NCI-H1930 (cell line): ENCODE data around the gene SEMA3G.

Experiments used
- DNase-seq, 2 experiments: peaks; one replicate each; lab custom pipeline; 2025; lab: John Stamatoyannopoulos, UW

SEMA3G gene

GRCh38 chr3:52453496-52454249 is 8.8 kb upstream of the SEMA3G start, which contains the start of gene TNNC1:
TSS of gene TNNC1 (minus strand) at chr3:52454041. CDS start at chr3:52454015, 26 bp downstream.
- no peak for DNase-seq

DNA sequence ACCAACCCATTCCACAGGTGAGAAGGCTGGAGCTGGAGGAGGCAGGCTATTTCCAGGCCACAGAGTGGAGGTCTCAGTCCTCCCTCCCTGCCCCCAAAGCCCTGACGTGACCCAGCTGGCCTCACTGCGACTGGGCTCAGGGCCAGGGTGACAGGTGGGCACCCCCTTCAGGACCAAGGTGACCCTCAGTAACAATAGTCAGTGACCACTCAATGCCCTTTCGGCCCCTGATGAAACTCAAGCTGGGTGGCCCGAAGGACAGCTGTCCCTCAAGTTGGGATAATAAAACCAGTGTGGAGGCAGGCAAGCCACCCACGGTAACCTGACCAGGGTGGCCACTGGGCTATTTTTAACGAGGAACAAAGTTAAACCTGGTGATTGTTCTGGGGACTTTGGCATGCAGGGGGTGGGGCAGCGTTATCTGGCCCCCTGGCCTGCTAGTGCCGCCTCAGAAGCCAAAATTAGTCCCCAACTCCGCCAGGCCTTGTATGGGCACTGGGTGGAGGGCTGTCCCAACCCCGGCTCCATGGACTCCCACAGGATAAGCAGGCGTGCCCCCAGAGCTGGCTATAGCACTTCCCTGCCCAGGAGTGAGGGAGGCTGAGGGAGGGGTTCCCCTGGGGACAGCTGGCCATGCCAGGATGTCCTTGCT is 7.8 kb upstream of the SEMA3G start:
- DNase-seq, result no peak

DNA sequence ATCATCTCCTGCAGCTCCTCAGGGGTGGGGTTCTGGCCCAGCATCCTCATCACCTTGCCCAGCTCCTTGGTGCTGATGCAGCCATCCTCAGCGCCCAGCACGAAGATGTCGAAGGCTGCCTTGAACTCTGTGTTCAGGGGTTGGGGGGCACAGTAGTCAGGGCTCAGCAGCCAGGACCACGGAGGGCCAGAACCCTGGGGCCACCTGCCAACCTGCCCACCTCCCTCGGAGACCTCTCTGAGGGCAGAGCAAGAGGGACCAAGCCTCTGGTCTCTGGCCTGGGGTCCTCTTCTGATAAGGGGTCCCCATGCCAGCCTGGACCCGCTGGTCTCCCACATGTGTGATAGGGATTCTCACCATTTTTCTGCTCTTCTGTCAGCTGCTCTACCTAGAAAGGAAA is 7.2 kb upstream of the SEMA3G start:
- DNase-seq, result no peak

DNA sequence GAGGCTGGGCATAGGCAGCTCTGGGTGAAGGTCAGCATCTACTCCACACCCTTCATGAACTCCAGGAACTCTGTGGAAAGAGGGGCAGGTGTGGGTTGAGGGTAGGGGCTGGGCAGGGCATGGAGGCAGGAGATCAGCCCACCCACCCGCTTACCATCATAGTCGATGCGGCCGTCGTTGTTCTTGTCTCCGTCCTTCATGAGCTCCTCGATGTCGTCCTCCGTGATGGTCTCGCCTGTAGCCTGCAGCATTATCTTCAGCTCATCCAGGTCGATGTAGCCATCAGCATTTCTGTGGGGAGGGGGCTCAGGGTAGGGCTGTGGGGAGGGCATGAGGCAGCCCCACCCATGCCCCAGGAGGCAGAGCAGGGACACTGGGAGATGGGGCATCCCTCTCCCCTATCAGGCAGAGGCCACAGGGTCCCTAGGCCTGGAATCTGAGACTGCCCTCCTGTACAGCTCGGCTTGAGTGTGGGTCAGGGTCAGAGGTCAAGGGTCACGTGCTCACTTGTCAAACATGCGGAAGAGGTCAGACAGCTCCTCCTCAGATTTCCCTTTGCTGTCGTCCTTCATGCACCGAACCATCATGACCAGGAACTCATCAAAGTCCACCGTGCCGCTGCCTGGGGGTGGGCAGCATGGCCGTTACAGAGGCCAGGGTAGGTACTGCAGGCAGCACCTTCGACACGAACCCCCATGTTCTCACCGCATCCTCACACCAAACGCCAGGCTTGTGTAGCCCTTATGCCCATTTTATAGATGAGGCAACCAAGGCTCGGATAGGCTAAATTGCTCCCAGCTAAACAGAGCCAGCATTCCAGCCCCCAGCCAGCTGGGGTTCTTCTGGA is 6.6 kb upstream of the SEMA3G start:
- DNase-seq, result no peak

GRCh38 chr3:52450489-52451236 is 5.8 kb upstream of the SEMA3G start:
- DNase-seq, result no peak

DNA sequence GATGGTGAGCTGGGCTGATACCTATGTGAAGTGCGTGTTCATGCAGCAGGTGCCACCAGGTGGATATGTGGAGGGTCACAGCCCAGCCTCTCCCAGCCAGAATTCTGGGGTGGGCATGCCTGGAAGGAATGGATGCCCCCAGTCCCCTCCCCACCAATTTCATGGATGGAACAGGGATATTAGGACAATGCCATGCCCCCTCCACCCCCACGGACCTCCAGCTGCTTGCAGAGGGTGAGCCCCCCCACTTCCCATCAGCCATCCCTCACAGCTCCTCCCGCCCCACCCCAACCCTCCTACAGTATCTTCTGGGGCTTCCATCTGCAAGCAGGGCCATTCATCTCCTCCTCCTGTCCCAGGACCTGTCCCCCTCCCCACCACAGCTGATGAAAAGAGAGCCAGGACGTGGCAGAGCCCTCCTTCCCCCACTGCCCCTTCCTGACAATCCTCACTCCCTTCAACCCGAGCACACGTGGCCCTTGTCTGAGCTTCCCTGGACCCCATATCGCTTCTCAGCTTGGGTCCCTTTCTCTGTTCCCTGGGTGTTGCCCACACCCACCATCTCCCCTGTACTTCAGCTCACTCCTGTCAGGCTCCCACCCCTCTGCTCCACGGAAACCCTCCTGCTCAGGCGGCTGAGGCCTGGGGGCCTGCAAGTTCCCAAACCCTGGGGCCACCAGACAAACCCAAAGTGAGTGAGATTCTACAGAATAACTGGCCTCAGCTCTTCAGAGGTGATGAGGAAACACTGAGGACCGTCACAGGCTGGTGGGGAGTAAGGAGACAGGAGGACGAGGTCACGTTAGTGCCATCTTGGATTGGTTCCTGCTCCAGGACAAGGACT is 2.8 kb upstream of the SEMA3G start:
- DNase-seq, result no peak

GRCh38 chr3:52446631-52447511 is 2.0 kb upstream of the SEMA3G start:
- DNase-seq, result peak in 1 of 2 experiments; percentile 4

- DNase-seq, result no peak
Measured at GRCh38 chr3:52446042-52446441, 1.1 kb upstream of the SEMA3G start.

DNA sequence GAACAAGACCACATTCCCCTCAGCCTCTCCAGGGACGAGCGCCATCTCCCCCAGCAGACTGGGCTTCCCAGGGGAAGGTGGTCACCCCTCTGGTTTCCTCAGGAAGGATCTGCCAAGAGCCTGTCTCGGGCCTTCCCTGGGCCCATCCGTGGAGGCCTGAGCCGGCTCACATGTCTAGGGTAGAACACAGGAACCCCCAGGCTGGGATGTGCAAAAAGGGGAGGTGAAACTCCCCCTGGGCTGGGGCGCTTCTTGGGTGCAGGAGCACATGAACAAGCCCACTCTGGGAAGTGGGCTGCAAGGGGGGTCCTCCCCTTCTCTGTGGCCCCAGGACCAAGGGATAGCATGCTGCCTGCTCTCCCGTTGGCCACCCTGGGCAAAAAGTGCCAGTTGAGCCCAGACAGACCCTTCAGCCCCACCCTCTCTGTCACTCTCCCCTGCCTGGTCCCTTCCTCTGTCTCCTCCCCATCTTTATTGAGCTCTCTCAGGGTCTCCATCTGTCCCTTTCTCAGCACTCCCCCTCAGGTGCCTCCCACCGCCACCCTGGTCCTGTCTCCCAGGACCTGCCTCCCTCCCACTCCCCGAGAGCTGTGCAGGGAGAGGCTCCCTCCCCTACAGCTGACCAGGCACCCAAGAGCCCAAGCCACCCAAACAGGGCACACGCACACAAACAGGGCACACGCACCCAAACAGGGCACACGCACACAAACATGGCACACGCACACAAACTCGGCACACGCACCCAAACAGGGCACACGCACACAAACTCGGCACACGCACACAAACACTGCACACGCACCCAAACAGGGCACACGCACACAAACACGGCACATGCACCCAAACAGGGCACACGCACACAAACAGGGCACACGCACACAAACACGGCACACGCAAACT is 864 bp downstream of the SEMA3G start:
- no peak for DNase-seq

DNA sequence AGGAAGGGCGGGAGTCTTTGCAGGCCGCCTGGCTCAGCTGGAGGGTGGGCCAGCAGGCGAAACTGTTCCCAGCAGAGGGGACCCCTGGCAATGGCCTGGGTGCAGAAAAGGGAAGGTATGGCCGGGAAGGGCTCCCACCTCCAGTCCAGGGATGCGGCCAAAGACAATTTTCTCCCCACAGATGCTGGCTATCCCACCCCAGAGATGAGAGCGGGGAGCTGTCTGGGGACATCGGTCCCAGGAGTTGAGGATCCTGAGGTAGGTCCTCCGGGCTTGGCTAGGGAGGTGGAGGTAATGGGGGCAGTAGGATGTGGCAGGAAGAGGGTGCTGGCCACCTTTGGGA is 1.7 kb downstream of the SEMA3G start:
- no peak for DNase-seq

DNA sequence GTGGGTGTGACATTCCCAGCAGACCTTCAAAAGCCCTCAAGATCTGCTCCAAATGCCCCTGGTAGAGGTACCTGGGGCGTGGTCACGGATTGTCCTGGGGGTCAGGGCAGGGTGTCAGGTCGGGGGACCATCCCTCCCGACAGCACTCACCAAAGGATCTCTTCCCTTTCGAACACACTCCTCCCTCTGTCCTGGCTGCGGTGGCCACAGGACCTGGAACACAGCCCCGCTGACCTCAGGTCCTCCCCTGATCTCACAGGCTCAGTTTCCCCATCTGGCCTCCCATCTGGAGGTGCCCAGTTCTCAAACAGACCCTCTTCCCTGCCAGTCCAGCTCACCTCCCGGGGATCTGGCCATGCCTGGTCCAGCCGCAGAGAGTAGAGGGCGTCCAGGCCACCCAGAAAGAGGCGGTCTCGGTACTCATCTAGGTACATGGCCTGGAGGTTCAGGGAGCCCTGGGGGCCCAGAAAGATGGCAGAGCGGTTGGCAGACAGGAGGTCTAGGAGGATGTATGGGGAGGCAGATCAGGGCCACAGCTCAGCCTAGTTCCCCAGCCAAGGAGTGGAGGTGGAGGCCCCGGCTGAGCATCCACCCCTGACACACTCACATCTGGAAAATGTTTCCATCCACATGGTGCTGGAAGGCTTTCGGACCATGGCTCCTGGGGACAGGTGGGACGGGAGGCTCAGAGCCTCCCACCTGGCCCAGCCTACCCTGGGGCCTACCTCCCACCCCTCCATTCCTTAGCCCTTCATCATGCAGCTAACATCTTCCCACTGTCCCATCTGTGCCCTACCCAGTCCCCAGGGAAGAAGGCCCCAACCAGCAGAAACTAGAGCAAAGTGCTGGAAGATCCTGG is 2.3 kb downstream of the SEMA3G start:
- no peak for DNase-seq

GRCh38 chr3:52441772-52442332 is 3.1 kb downstream of the SEMA3G start:
- DNase-seq, result no peak

DNA sequence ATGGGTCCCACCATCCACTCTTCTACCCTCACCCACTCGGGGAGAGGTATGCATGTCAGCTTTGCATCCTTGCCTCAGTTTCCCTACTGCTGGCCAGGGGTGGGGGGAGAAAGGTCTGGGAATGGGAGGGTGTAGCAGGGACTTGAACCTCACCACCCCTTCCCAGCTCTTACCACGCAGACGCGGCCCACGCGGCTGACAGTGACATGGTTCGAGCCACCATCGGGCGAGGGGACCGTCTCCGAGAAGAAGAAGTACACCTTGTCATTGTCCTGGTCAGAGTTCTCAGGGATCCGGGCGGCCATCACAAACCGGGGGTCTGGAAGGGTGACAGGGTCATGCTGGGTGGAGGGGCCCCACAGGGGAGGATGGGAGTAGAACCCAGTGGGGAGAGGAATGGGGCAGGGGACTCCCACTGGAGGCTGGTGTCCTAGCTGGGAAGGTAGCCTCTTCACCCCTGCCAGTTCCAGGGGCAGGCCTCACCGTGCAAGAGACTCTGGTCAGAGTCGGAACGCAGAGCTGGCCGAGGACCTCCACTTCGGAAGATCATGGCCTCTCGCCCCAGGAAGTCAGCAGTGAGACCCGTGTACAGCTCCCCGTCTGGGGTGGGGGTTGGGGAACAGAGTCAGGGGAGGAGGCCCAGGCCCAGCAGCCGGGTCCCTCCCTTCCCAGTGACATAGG is 3.7 kb downstream of the SEMA3G start:
- no peak for DNase-seq

DNA sequence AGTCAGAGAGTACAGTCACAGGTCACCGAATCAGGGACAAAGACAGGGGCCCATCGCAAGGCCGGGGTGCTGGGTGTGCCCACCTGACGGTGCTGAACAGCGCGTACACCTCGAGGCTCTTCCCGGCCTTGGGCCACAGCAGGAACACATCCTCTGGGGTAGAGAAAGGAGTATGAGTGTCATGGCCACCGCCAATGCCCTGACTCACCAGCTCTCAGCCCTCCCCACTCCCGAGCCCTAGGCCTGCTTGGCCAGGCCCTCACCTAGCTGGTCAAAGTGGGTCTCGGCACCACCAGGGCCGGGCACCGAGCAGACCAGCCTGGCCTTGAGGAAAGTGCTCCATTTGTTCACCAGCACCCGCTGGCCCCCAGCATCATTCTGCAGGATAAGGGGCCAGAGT is 4.2 kb downstream of the SEMA3G start:
- no peak for DNase-seq

- no peak for DNase-seq
Measured at GRCh38 chr3:52440249-52440551, 4.7 kb downstream of the SEMA3G start.

- no peak for DNase-seq
Measured at GRCh38 chr3:52439426-52440248, 5.3 kb downstream of the SEMA3G start.
